SK-N-MC (cell line): ENCODE data around the gene C6orf15.

Source experiments
- EZH2 ChIP-seq: fragments of 200-600 bp; sonication (generic); IDR thresholded peaks from one replicate; pipeline ENCODE4 v1.6.1; 2017; ENCODE audit warnings: antibody characterized with exemption
- FOXP2 ChIP-seq: optimal IDR thresholded peaks from 2 replicates; pipeline ENCODE3; 2011; ENCODE audit warnings: mild to moderate bottlenecking, moderate library complexity; ENCODE audit not compliant: insufficient read depth; ENCODE audit errors: extremely low read length, control extremely low read depth
- POLR2AphosphoS5 ChIP-seq: IDR thresholded peaks from 2 replicates; pipeline ENCODE4 v1.6.1; 2012; ENCODE audit warnings: mild to moderate bottlenecking, low read depth, low read length, borderline replicate concordance

- TF ChIP-seq POLR2AphosphoS5 (no peak), EZH2 (no peak), FOXP2 (no peak)
Measured at GRCh38 chr6:31144970-31145340, 32.6 kb upstream of the C6orf15 start.
